Measurements from ENCODE around the gene SPEM1.

SPEM1 gene

GRCh38 chr17:7409716-7410115, 10.4 kb upstream of the SPEM1 start:
- TF ChIP-seq SP1 (IDR thresholded peaks at IDR 0.05) (no peak), TARDBP (IDR thresholded peaks at IDR 0.05) (no peak), FOXA1 (IDR thresholded peaks at IDR 0.05) (no peak), LEF1 (IDR thresholded peaks at IDR 0.05; ENCODE audit: borderline replicate concordance) (no peak), PKNOX1 (IDR thresholded peaks at IDR 0.05) (no peak), HDGF (IDR thresholded peaks at IDR 0.05; ENCODE audit: borderline replicate concordance) (no peak), ELF4 (IDR thresholded peaks at IDR 0.05) (no peak), FOXK2 (IDR thresholded peaks at IDR 0.05) (no peak)
- DNase-seq (ENCODE audit: extremely low spot score): no peak
- CTCF ChIA-PET: no interaction called here
- POLR2A ChIA-PET: interaction anchor here (1.3 to 1.4 kb wide), 2 partner anchors 26 to 31 kb away, joined by 3 to 4 read pairs; partner anchors contain the start of gene TMEM102

DNA sequence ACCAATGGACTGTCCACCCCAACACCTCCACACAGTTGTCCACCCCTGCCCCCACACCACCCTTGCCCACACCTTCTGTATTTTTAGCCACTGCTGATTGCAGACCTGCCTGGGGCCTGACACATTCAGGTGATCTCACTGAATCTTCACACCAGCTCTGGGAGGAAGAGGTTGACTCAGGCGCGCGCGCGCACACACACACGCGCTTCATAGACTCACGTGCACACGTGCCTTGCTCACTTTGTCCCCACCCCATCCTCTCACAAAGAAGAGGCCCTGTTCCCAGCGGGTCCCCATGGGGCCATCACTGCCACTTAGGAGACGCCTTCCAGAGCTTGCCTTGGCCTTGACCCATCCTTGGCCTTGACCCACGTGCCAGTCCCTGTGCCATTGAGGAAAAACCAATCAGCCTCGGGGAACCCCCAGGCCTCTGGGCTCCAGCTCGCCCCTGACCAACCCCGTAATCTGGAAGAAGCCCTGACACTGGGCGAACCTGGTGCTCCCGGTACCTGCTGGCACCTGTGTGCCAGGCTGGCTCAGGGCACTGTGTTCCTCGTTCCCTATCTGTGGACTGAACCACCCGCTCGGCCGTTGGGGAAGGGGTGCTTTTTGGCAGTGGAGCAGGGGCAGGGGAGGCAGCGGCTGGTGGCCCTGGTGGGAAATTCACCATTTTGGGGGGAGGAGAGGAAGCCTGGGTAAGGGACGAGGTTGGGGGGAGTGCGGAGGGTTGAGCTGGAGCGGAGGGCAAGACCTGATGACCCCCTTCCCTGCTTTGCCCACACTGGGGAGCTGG, 9.3 kb upstream of the SPEM1 start:
- CTCF ChIA-PET: no interaction called here
- POLR2A ChIA-PET: interaction anchor here (1.4 kb wide), 1 partner anchor 30 kb away, joined by 3 read pairs; no protein-coding TSS in a partner anchor
- no peak for DNase-seq (ENCODE audit: extremely low spot score)
- TF ChIP-seq FOXA1 (IDR thresholded peaks at IDR 0.05) (no peak), FOXM1 (IDR thresholded peaks at IDR 0.05; ENCODE audit: borderline replicate concordance) (no peak), NFRKB (IDR thresholded peaks at IDR 0.05) (no peak), L3MBTL2 (conservative IDR thresholded peaks at IDR 0.05) (no peak), ZNF384 (IDR thresholded peaks at IDR 0.05) (no peak), PKNOX1 (IDR thresholded peaks at IDR 0.05) (no peak), SP1 (IDR thresholded peaks at IDR 0.05) (no peak), LEF1 (IDR thresholded peaks at IDR 0.05; ENCODE audit: borderline replicate concordance) (no peak), ARNT (IDR thresholded peaks at IDR 0.05) (no peak), SUZ12 (IDR thresholded peaks at IDR 0.05) (no peak), HDGF (IDR thresholded peaks at IDR 0.05; ENCODE audit: borderline replicate concordance) (no peak), BHLHE40 (IDR thresholded peaks at IDR 0.05; ENCODE audit: borderline replicate concordance) (no peak), ELF4 (IDR thresholded peaks at IDR 0.05) (no peak), CTBP1 (IDR thresholded peaks at IDR 0.05; ENCODE audit: borderline replicate concordance) (no peak), FOXK2 (IDR thresholded peaks at IDR 0.05) (no peak)

GRCh38 chr17:7411427-7411750, 8.7 kb upstream of the SPEM1 start:
- ChIA-PET CTCF (no interaction called here), POLR2A (interaction anchor here (1.0 kb wide), 1 partner anchor 74 kb away, joined by 3 read pairs; no protein-coding TSS in a partner anchor)
- TF ChIP-seq L3MBTL2 (conservative IDR thresholded peaks at IDR 0.05): no peak
- no peak for TF ChIP-seq BHLHE40 (IDR thresholded peaks at IDR 0.05; ENCODE audit: borderline replicate concordance)
- TF ChIP-seq FOXM1 (IDR thresholded peaks at IDR 0.05; ENCODE audit: borderline replicate concordance): no peak
- no peak for TF ChIP-seq TARDBP (IDR thresholded peaks at IDR 0.05)
- no peak for TF ChIP-seq ARNT (IDR thresholded peaks at IDR 0.05)
- no peak for TF ChIP-seq LEF1 (IDR thresholded peaks at IDR 0.05; ENCODE audit: borderline replicate concordance)
- TF ChIP-seq ELF4 (IDR thresholded peaks at IDR 0.05): no peak
- TF ChIP-seq SUZ12 (IDR thresholded peaks at IDR 0.05): no peak
- DNase-seq (ENCODE audit: extremely low spot score): no peak

DNA sequence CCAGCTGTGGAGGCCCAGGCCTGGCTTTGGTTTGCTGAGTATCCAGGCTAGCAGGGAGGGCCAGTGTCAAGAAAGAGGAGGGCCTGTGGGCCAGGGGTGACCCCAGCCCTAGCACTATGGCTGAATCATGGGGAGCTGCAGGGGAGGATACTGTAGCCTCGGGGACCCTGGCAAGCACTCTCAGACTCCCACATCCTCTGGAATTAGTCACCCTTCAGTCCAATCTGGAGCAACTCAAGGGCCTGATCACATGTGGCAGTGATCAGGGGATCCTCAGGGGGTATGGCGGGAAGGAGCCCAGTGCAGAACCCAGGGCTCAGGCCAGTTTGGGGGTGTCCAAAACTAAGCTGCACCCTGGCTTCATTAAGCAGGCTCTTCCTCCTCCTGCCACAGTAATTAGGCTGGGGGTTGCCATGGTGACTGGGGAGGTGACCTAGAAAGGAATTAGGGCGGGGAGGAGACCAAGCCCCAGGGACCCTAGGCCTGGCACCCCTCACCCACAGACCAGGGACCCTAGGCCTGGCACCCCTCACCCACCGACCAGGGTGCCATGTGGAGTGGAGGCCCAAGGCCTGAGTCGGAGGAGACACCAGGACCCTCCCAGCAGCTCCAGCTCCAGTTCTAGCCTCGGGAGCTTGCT, 6.7 kb upstream of the SPEM1 start:
- DNase-seq (ENCODE audit: extremely low spot score): no peak
- TF ChIP-seq TARDBP (IDR thresholded peaks at IDR 0.05) (no peak), CTBP1 (IDR thresholded peaks at IDR 0.05; ENCODE audit: borderline replicate concordance) (no peak), FOXM1 (IDR thresholded peaks at IDR 0.05; ENCODE audit: borderline replicate concordance) (no peak), FOXK2 (IDR thresholded peaks at IDR 0.05) (no peak), L3MBTL2 (conservative IDR thresholded peaks at IDR 0.05) (no peak), SP1 (IDR thresholded peaks at IDR 0.05) (no peak), ZNF384 (IDR thresholded peaks at IDR 0.05) (no peak), HDGF (IDR thresholded peaks at IDR 0.05; ENCODE audit: borderline replicate concordance) (no peak), PKNOX1 (IDR thresholded peaks at IDR 0.05) (no peak), SUZ12 (IDR thresholded peaks at IDR 0.05) (no peak), NFRKB (IDR thresholded peaks at IDR 0.05) (no peak), ELF4 (IDR thresholded peaks at IDR 0.05) (no peak), FOXA1 (IDR thresholded peaks at IDR 0.05) (no peak), ARNT (IDR thresholded peaks at IDR 0.05) (no peak), BHLHE40 (IDR thresholded peaks at IDR 0.05; ENCODE audit: borderline replicate concordance) (no peak), LEF1 (IDR thresholded peaks at IDR 0.05; ENCODE audit: borderline replicate concordance) (no peak)
- POLR2A ChIA-PET: interaction anchor here (1.0 kb wide), 1 partner anchor 9 kb away, joined by 5 read pairs; the partner anchor contains the start of gene TMEM256
- CTCF ChIA-PET: interaction anchor here (0.6 kb wide), 1 partner anchor 149 kb away, joined by 3 read pairs; no protein-coding TSS in a partner anchor

- TF ChIP-seq ZNF384 (IDR thresholded peaks at IDR 0.05) (no peak), SUZ12 (IDR thresholded peaks at IDR 0.05) (no peak), PKNOX1 (IDR thresholded peaks at IDR 0.05) (no peak), ARNT (IDR thresholded peaks at IDR 0.05) (no peak), CTBP1 (IDR thresholded peaks at IDR 0.05; ENCODE audit: borderline replicate concordance) (no peak), FOXA1 (IDR thresholded peaks at IDR 0.05) (no peak), HDGF (IDR thresholded peaks at IDR 0.05; ENCODE audit: borderline replicate concordance) (no peak), L3MBTL2 (conservative IDR thresholded peaks at IDR 0.05) (no peak)
- DNase-seq (ENCODE audit: extremely low spot score): no peak
- ChIA-PET CTCF (no interaction called here), POLR2A (no interaction called here)
Measured at GRCh38 chr17:7414837-7415236, 5.3 kb upstream of the SPEM1 start.

All from HEK293T (cell line).